Activated T-helper 17 cell treated with anti-CD3 and anti-CD28 coated beads, Interleukin-2, amount 50 U/mL, for 72 hours (primary cell): ENCODE results near the gene C6orf120. TPM values are rescaled to one million over a fixed set of nuclear protein-coding genes. Genes with fewer than 3 reads are reported as not detected.

Experiments
- ATAC-seq: fragments of 150-1000 bp; cut with Tn5 transposase; replicated peaks from 2 replicates; pipeline ENCODE4 v1.10.0; 2021; ENCODE audit warnings: mild to moderate bottlenecking, moderate library complexity
- H3K27ac Mint-ChIP-seq: one replicate; pipeline ENCODE4 v1.8.0; 2022; ENCODE audit warnings: mixed read lengths
- H3K27me3 Mint-ChIP-seq: one replicate; pipeline ENCODE4 v1.8.0; 2022; ENCODE audit warnings: mixed read lengths
- H3K36me3 Mint-ChIP-seq: one replicate; pipeline ENCODE4 v1.8.0; 2022; ENCODE audit warnings: low read depth, mild to moderate bottlenecking, mixed read lengths
- H3K4me1 Mint-ChIP-seq: one replicate; pipeline ENCODE4 v1.8.0; 2022; ENCODE audit warnings: mixed read lengths
- H3K4me3 Mint-ChIP-seq: one replicate; pipeline ENCODE4 v1.8.0; 2022; ENCODE audit warnings: mild to moderate bottlenecking, mixed read lengths
- H3K9me3 Mint-ChIP-seq: one replicate; pipeline ENCODE4 v1.8.0; 2022; ENCODE audit warnings: mixed read lengths
- total RNA-seq, 2 donors: library from RNA; stranded (reverse); gene quantifications; one replicate each; pipeline ENCODE4 v1.2.3, GENCODE V29; 2022

The C6orf120 gene
- 10 to 100 TPM; 12.0 to 14.6 TPM for total RNA-seq

- no peaks in the 10 kb centered on the region for H3K9me3 Mint-ChIP-seq
- peak; percentile 92 for ATAC-seq
- H3K4me1 Mint-ChIP-seq = peaks cover 15% of the 10 kb centered on the region
- H3K27ac Mint-ChIP-seq = peak within 1 kb of the TSS; percentile 88
- H3K36me3 Mint-ChIP-seq = peaks cover 48% of the 10 kb centered on the region
- no peaks in the 10 kb centered on the region for H3K27me3 Mint-ChIP-seq
- H3K4me3 Mint-ChIP-seq = peak within 1 kb of the TSS; percentile 88
Measured at GRCh38 chr6:169701954-169702839, at the start of gene C6orf120, which contains the start of gene WDR27. TSS of gene C6orf120 (plus strand) at chr6:169702126. CDS start at chr6:169702460, 334 bp downstream. TSS of gene WDR27 (minus strand) at chr6:169702029. CDS start at chr6:169689005, 13,024 bp downstream.

- no peak for ATAC-seq
- Mint-ChIP-seq H3K36me3 (peaks cover 4% of the 10 kb centered on the region), H3K27me3 (no peaks in the 10 kb centered on the region), H3K27ac (no peak overlapping the region), H3K4me3 (no peak overlapping the region), H3K4me1 (no peaks in the 10 kb centered on the region), H3K9me3 (no peaks in the 10 kb centered on the region)
Measured at GRCh38 chr6:169652896-169653295, 49.0 kb upstream of the C6orf120 start.

GRCh38 chr6:169653691-169654090 lies 48.2 kb upstream of the C6orf120 start:
- Mint-ChIP-seq H3K9me3 (no peaks in the 10 kb centered on the region), H3K4me1 (no peaks in the 10 kb centered on the region), H3K4me3 (peak overlapping the region; percentile 82), H3K36me3 (peaks cover 6% of the 10 kb centered on the region), H3K27me3 (no peaks in the 10 kb centered on the region), H3K27ac (no peak overlapping the region)
- ATAC-seq = no peak

- Mint-ChIP-seq H3K27me3 (no peaks in the 10 kb centered on the region), H3K4me3 (peak overlapping the region; percentile 82), H3K4me1 (no peaks in the 10 kb centered on the region), H3K36me3 (peaks cover 14% of the 10 kb centered on the region), H3K27ac (peak overlapping the region; percentile 75), H3K9me3 (no peaks in the 10 kb centered on the region)
- ATAC-seq = peak; percentile 95
Measured at GRCh38 chr6:169654598-169655391, 47.1 kb upstream of the C6orf120 start.

- no peaks in the 10 kb centered on the region for H3K27me3 Mint-ChIP-seq
- H3K9me3 Mint-ChIP-seq = no peaks in the 10 kb centered on the region
- no peak overlapping the region for H3K27ac Mint-ChIP-seq
- no peaks in the 10 kb centered on the region for H3K4me1 Mint-ChIP-seq
- H3K36me3 Mint-ChIP-seq = peaks cover 14% of the 10 kb centered on the region
- H3K4me3 Mint-ChIP-seq = no peak overlapping the region
- no peak for ATAC-seq
Measured at GRCh38 chr6:169656546-169657283, 45.2 kb upstream of the C6orf120 start.

GRCh38 chr6:169657284-169657610 lies 44.7 kb upstream of the C6orf120 start:
- Mint-ChIP-seq H3K27ac (no peak overlapping the region), H3K4me3 (no peak overlapping the region), H3K36me3 (peaks cover 14% of the 10 kb centered on the region), H3K4me1 (no peaks in the 10 kb centered on the region), H3K27me3 (no peaks in the 10 kb centered on the region), H3K9me3 (no peaks in the 10 kb centered on the region)
- ATAC-seq = no peak

GRCh38 chr6:169659820-169660610 lies 41.9 kb upstream of the C6orf120 start:
- Mint-ChIP-seq H3K4me3 (no peak overlapping the region), H3K27ac (no peak overlapping the region), H3K4me1 (no peaks in the 10 kb centered on the region), H3K9me3 (no peaks in the 10 kb centered on the region), H3K27me3 (no peaks in the 10 kb centered on the region), H3K36me3 (peaks cover 29% of the 10 kb centered on the region)
- no peak for ATAC-seq

GRCh38 chr6:169660751-169661390 lies 41.1 kb upstream of the C6orf120 start:
- H3K27me3 Mint-ChIP-seq = no peaks in the 10 kb centered on the region
- no peaks in the 10 kb centered on the region for H3K4me1 Mint-ChIP-seq
- ATAC-seq = no peak

GRCh38 chr6:169661391-169661756 lies 40.6 kb upstream of the C6orf120 start:
- no peaks in the 10 kb centered on the region for H3K27me3 Mint-ChIP-seq
- H3K27ac Mint-ChIP-seq = no peak overlapping the region
- no peaks in the 10 kb centered on the region for H3K4me1 Mint-ChIP-seq
- no peaks in the 10 kb centered on the region for H3K9me3 Mint-ChIP-seq
- H3K36me3 Mint-ChIP-seq = peaks cover 35% of the 10 kb centered on the region
- no peak overlapping the region for H3K4me3 Mint-ChIP-seq
- no peak for ATAC-seq

More at GRCh38 chr6:169660751-169661390, 41.1 kb upstream of the C6orf120 start:
- H3K36me3 Mint-ChIP-seq = peaks cover 33% of the 10 kb centered on the region
- H3K9me3 Mint-ChIP-seq = no peaks in the 10 kb centered on the region
- no peak overlapping the region for H3K27ac Mint-ChIP-seq
- H3K4me3 Mint-ChIP-seq = no peak overlapping the region

GRCh38 chr6:169663468-169663867 lies 38.5 kb upstream of the C6orf120 start:
- no peaks in the 10 kb centered on the region for H3K4me1 Mint-ChIP-seq
- H3K27ac Mint-ChIP-seq = no peak overlapping the region
- no peak for ATAC-seq
- no peaks in the 10 kb centered on the region for H3K27me3 Mint-ChIP-seq
- no peak overlapping the region for H3K4me3 Mint-ChIP-seq
- H3K9me3 Mint-ChIP-seq = no peaks in the 10 kb centered on the region
- H3K36me3 Mint-ChIP-seq = peaks cover 44% of the 10 kb centered on the region

- Mint-ChIP-seq H3K27ac (no peak overlapping the region), H3K36me3 (peaks cover 46% of the 10 kb centered on the region), H3K27me3 (no peaks in the 10 kb centered on the region), H3K4me1 (no peaks in the 10 kb centered on the region), H3K9me3 (no peaks in the 10 kb centered on the region), H3K4me3 (no peak overlapping the region)
- ATAC-seq = no peak
Measured at GRCh38 chr6:169664227-169664626, 37.7 kb upstream of the C6orf120 start.

- Mint-ChIP-seq H3K9me3 (no peaks in the 10 kb centered on the region), H3K4me1 (no peaks in the 10 kb centered on the region), H3K27me3 (no peaks in the 10 kb centered on the region), H3K36me3 (peaks cover 41% of the 10 kb centered on the region), H3K4me3 (no peak overlapping the region), H3K27ac (no peak overlapping the region)
- ATAC-seq = no peak
Measured at GRCh38 chr6:169665289-169665688, 36.6 kb upstream of the C6orf120 start.

GRCh38 chr6:169666441-169666840 lies 35.5 kb upstream of the C6orf120 start:
- Mint-ChIP-seq H3K9me3 (no peaks in the 10 kb centered on the region), H3K4me1 (no peaks in the 10 kb centered on the region), H3K36me3 (peaks cover 43% of the 10 kb centered on the region), H3K4me3 (no peak overlapping the region), H3K27me3 (no peaks in the 10 kb centered on the region), H3K27ac (no peak overlapping the region)
- no peak for ATAC-seq
